WTC11 (cell line): Measurements from ENCODE around the gene RGL4. TPM values are rescaled to one million over a fixed set of nuclear protein-coding genes. Genes with fewer than 3 reads are reported as not detected.

Experiments
- ATAC-seq: fragments of 200-7000 bp; cut with Tn5 transposase; 2 replicates; pipeline ENCODE4 v1.10.0; 2021; ENCODE audit warnings: mild to moderate bottlenecking, moderate library complexity
- CTCF ChIA-PET: fragments of 300-600 bp; sonication (Branson Sonifier 250); formaldehyde crosslinking; loops from one replicate; lab custom pipeline; 2021; ENCODE audit warnings: antibody characterized with exemption; lab: Charles Lee
- POLR2A ChIA-PET: fragments of 350-600 bp; sonication (Branson Sonifier 250); formaldehyde crosslinking; loops from one replicate; lab custom pipeline; 2021; ENCODE audit warnings: antibody characterized with exemption; lab: Charles Lee
- DNase-seq: peaks from one replicate; pipeline ENCODE4 v3.0.0; 2021; ENCODE audit warnings: low spot score
- H3K27ac Mint-ChIP-seq: 2 replicates; pipeline ENCODE4 v1.8.0; 2021; ENCODE audit warnings: mixed read lengths
- H3K27me3 Mint-ChIP-seq: 2 replicates; pipeline ENCODE4 v1.8.0; 2021; ENCODE audit warnings: low read depth, mild to moderate bottlenecking, moderate library complexity, mixed read lengths
- H3K36me3 Mint-ChIP-seq: 2 replicates; pipeline ENCODE4 v1.8.0; 2021; ENCODE audit warnings: mixed read lengths
- H3K4me1 Mint-ChIP-seq: 2 replicates; pipeline ENCODE4 v1.8.0; 2022; ENCODE audit warnings: mixed read lengths
- H3K4me3 Mint-ChIP-seq: 2 replicates; pipeline ENCODE4 v1.8.0; 2021; ENCODE audit warnings: mild to moderate bottlenecking, moderate library complexity, mixed read lengths
- H3K9me3 Mint-ChIP-seq: 2 replicates; pipeline ENCODE4 v1.8.0; 2021; ENCODE audit warnings: mixed read lengths
- ATF2 ChIP-seq: sonication (generic); formaldehyde crosslinking; IDR thresholded peaks from 2 replicates; pipeline ENCODE4 v1.8.1; 2022; ENCODE audit warnings: low read depth, missing genetic modification reagents, borderline replicate concordance
- CREM ChIP-seq: sonication (generic); formaldehyde crosslinking; IDR thresholded peaks from 2 replicates; pipeline ENCODE4 v1.8.1; 2022; ENCODE audit warnings: mild to moderate bottlenecking, missing genetic modification reagents, moderate library complexity
- CTCF ChIP-seq: fragments of 200-600 bp; IDR thresholded peaks from 2 replicates; pipeline ENCODE4 v1.8.0; 2022; ENCODE audit warnings: antibody characterized with exemption
- E2F1 ChIP-seq: sonication (generic); formaldehyde crosslinking; IDR thresholded peaks from 2 replicates; pipeline ENCODE4 v1.8.0; 2022; ENCODE audit warnings: mild to moderate bottlenecking, missing genetic modification reagents
- E2F5 ChIP-seq: sonication (generic); formaldehyde crosslinking; IDR thresholded peaks from 2 replicates; pipeline ENCODE4 v1.8.1; 2022; ENCODE audit warnings: mild to moderate bottlenecking, moderate library complexity, missing genetic modification reagents
- ERG ChIP-seq: fragments of 250-450 bp; sonication (Bioruptor Pico); IDR thresholded peaks from 2 replicates; pipeline ENCODE4 v1.8.0; 2021; ENCODE audit warnings: mild to moderate bottlenecking
- GTF2I ChIP-seq: fragments of 250-450 bp; sonication (Bioruptor Pico); conservative IDR thresholded peaks from 2 replicates; pipeline ENCODE4 v1.4.0; 2021; ENCODE audit warnings: mild to moderate bottlenecking
- IRF2 ChIP-seq: sonication (generic); formaldehyde crosslinking; IDR thresholded peaks from 2 replicates; pipeline ENCODE4 v1.8.0; 2022; ENCODE audit warnings: low read depth, missing genetic modification reagents, borderline replicate concordance
- JAZF1 ChIP-seq: fragments of 250-450 bp; sonication (Bioruptor Pico); IDR thresholded peaks from 2 replicates; pipeline ENCODE4 v1.9.0; 2021; ENCODE audit warnings: moderate library complexity, mild to moderate bottlenecking, inconsistent platforms
- JUN ChIP-seq: sonication (generic); formaldehyde crosslinking; IDR thresholded peaks from 2 replicates; pipeline ENCODE4 v1.8.0; 2023; ENCODE audit warnings: mild to moderate bottlenecking, missing genetic modification reagents
- NFYB ChIP-seq: sonication (generic); formaldehyde crosslinking; conservative IDR thresholded peaks from 2 replicates; pipeline ENCODE4 v1.8.0; 2022; ENCODE audit warnings: low read depth, missing genetic modification reagents
- NR2C2 ChIP-seq: sonication (generic); formaldehyde crosslinking; IDR thresholded peaks from 2 replicates; pipeline ENCODE4 v1.8.0; 2022; ENCODE audit warnings: mild to moderate bottlenecking, missing genetic modification reagents
- PRDM15 ChIP-seq: sonication (generic); formaldehyde crosslinking; IDR thresholded peaks from 2 replicates; pipeline ENCODE4 v1.8.0; 2022; ENCODE audit warnings: missing genetic modification reagents
- PRRX2 ChIP-seq: fragments of 250-450 bp; sonication (Bioruptor Pico); IDR thresholded peaks from 2 replicates; pipeline ENCODE4 v1.8.0; 2021; ENCODE audit warnings: mild to moderate bottlenecking
- ZNF121 ChIP-seq: sonication (generic); formaldehyde crosslinking; IDR thresholded peaks from 2 replicates; pipeline ENCODE4 v1.8.0; 2023; ENCODE audit warnings: missing genetic modification reagents
- ZNF281 ChIP-seq: sonication (generic); formaldehyde crosslinking; IDR thresholded peaks from 2 replicates; pipeline ENCODE4 v1.8.0; 2023; ENCODE audit warnings: mild to moderate bottlenecking, missing genetic modification reagents
- ZNF317 ChIP-seq: sonication (generic); formaldehyde crosslinking; IDR thresholded peaks from 2 replicates; pipeline ENCODE4 v1.8.1; 2023; ENCODE audit warnings: low read depth, mild to moderate bottlenecking, moderate library complexity, missing genetic modification reagents, borderline replicate concordance
- total RNA-seq: library from RNA; stranded (reverse); gene quantifications from 3 replicates; pipeline ENCODE4 v1.2.3, GENCODE V29; 2021

Gene RGL4
- total RNA-seq, 1 experiment from 2014 or later, result not detected

- H3K27ac Mint-ChIP-seq, result no peak overlapping the region
- POLR2A ChIA-PET, result no interaction called here
Observed at GRCh38 chr22:23705358-23705757, 14.5 kb downstream of the RGL4 start.

GRCh38 chr22:23708270-23708669 lies 17.5 kb downstream of the RGL4 start:
- Mint-ChIP-seq H3K36me3 (peaks cover 81% of the 10 kb centered on the region), H3K27ac (no peak overlapping the region), H3K9me3 (no peaks in the 10 kb centered on the region), H3K4me3 (no peak overlapping the region), H3K4me1 (no peaks in the 10 kb centered on the region), H3K27me3 (no peaks in the 10 kb centered on the region)
- ChIA-PET CTCF (no interaction called here), POLR2A (no interaction called here)
- no peak for DNase-seq
- ATAC-seq, result no peak
- TF ChIP-seq PRDM15 (CRISPR knock-in tag), result no peak
- no peak for TF ChIP-seq E2F1 (CRISPR knock-in tag)
- TF ChIP-seq ZNF317 (CRISPR knock-in tag), result no peak
- TF ChIP-seq GTF2I (CRISPR knock-in tag), result no peak
- TF ChIP-seq ZNF281, result no peak
- no peak for TF ChIP-seq CTCF
- no peak for TF ChIP-seq CREM (CRISPR knock-in tag)
- no peak for TF ChIP-seq JAZF1 (CRISPR knock-in tag)
- no peak for TF ChIP-seq NR2C2 (CRISPR knock-in tag)
- no peak for TF ChIP-seq ZNF121
- TF ChIP-seq ATF2 (CRISPR knock-in tag), result no peak
- TF ChIP-seq E2F5 (CRISPR knock-in tag), result no peak

More at GRCh38 chr22:23705358-23705757, 14.5 kb downstream of the RGL4 start:
- CTCF ChIA-PET, result no interaction called here
- Mint-ChIP-seq H3K36me3 (peaks cover 70% of the 10 kb centered on the region), H3K27me3 (no peaks in the 10 kb centered on the region), H3K9me3 (no peaks in the 10 kb centered on the region), H3K4me3 (no peak overlapping the region), H3K4me1 (no peaks in the 10 kb centered on the region)
- ATAC-seq (no peak), DNase-seq (no peak)
- TF ChIP-seq IRF2 (CRISPR knock-in tag) (no peak), ERG (CRISPR knock-in tag) (no peak), JUN (CRISPR knock-in tag) (no peak), ATF2 (CRISPR knock-in tag) (no peak), PRRX2 (CRISPR knock-in tag) (no peak), NFYB (no peak), JAZF1 (CRISPR knock-in tag) (no peak)
